GM12872 (cell line): Measurements from ENCODE around the gene RIMBP2.

Experiments used
- CTCF ChIP-seq: IDR thresholded peaks from 3 replicates; pipeline ENCODE4 v1.5.1; 2011; ENCODE audit warnings: low read depth, mild to moderate bottlenecking, low read length, moderate library complexity; ENCODE audit not compliant: insufficient read depth

The RIMBP2 gene

GRCh38 chr12:130602251-130602650 is 113.8 kb downstream of the RIMBP2 start:
- no peak for TF ChIP-seq CTCF

GRCh38 chr12:130601327-130601726 is 114.8 kb downstream of the RIMBP2 start:
- TF ChIP-seq CTCF, result no peak

- TF ChIP-seq CTCF, result no peak
Observed at GRCh38 chr12:130596241-130596640, 119.9 kb downstream of the RIMBP2 start.

GRCh38 chr12:130595566-130595965 is 120.5 kb downstream of the RIMBP2 start:
- TF ChIP-seq CTCF, result no peak

GRCh38 chr12:130593056-130593455 is 123.0 kb downstream of the RIMBP2 start:
- no peak for TF ChIP-seq CTCF

- no peak for TF ChIP-seq CTCF
Observed at GRCh38 chr12:130592641-130593040, 123.5 kb downstream of the RIMBP2 start.

- TF ChIP-seq CTCF, result no peak
Observed at GRCh38 chr12:130591736-130592135, 124.4 kb downstream of the RIMBP2 start.

- no peak for TF ChIP-seq CTCF
Observed at GRCh38 chr12:130590685-130591084, 125.4 kb downstream of the RIMBP2 start.
